HepG2 (cell line): ENCODE measurements around the gene CIAO2A. TPM values are rescaled to one million over a fixed set of nuclear protein-coding genes. Genes with fewer than 3 reads are reported as not detected.

Experiments used
- GPN1 ChIP-seq: sonication (generic); formaldehyde crosslinking; IDR thresholded peaks from 2 replicates; pipeline ENCODE4 v1.5.1; 2020; ENCODE audit warnings: missing genetic modification reagents, borderline replicate concordance
- MYC ChIP-seq: sonication (generic); formaldehyde crosslinking; IDR thresholded peaks from 2 replicates; pipeline ENCODE4 v1.9.0; 2021; ENCODE audit warnings: missing genetic modification reagents, borderline replicate concordance
- NR1H2 ChIP-seq: sonication (generic); formaldehyde crosslinking; IDR thresholded peaks from 2 replicates; pipeline ENCODE4 v1.8.1; 2022; ENCODE audit warnings: low read depth, missing genetic modification reagents, borderline replicate concordance
- RARA ChIP-seq: IDR thresholded peaks from 2 replicates; pipeline ENCODE4 v1.6.1; 2016; ENCODE audit warnings: missing genetic modification reagents, missing compliant biosample characterization
- REXO4 ChIP-seq: sonication (generic); formaldehyde crosslinking; IDR thresholded peaks from 2 replicates; pipeline ENCODE4 v1.8.0; 2022; ENCODE audit warnings: missing genetic modification reagents, mild to moderate bottlenecking, borderline replicate concordance
- TMF1 ChIP-seq: sonication (generic); formaldehyde crosslinking; IDR thresholded peaks from 2 replicates; pipeline ENCODE4 v1.8.1; 2022; ENCODE audit warnings: low read depth, missing genetic modification reagents
- ZFY ChIP-seq: sonication (generic); formaldehyde crosslinking; IDR thresholded peaks from 2 replicates; pipeline ENCODE4 v1.4.0; 2020; ENCODE audit warnings: missing genetic modification reagents
- ZNF12 ChIP-seq: sonication (generic); formaldehyde crosslinking; IDR thresholded peaks from 2 replicates; pipeline ENCODE4 v1.5.0; 2020; ENCODE audit warnings: missing genetic modification reagents
- polyA plus RNA-seq, 8 experiments: library from polyadenylated mRNA; depleted of rRNA in 3 of 8; stranded (reverse) in 7 of 8; unstranded in 1 of 8; fragments of >200 nt; fragmentation: Illumina TruSeq in 4 of 8; extraction: Trizol in 4 of 8; gene quantifications; 2 replicates each; pipeline versions ENCODE4 v1.2.1 to v1.2.3, GENCODE V29; 2011 to 2016; ENCODE audit warnings: low read depth in 4 of 8, missing spikeins in 1 of 8, mixed read lengths in 1 of 8; ENCODE audit not compliant: insufficient read depth in 1 of 8
- total RNA-seq, 5 experiments: library from RNA; depleted of rRNA; stranded (reverse); fragments of >200 nt; fragmentation: Illumina TruSeq; extraction: Trizol; gene quantifications; 2 replicates each; pipeline ENCODE4 v1.2.3, GENCODE V29; 2016; ENCODE audit warnings: low read depth in 1 of 5
- TF ChIP-seq, protein P1 (sequence below): sonication (generic); formaldehyde crosslinking; IDR thresholded peaks from 2 replicates; pipeline ENCODE4 v1.4.0; 2020; ENCODE audit warnings: mild to moderate bottlenecking, missing genetic modification reagents, borderline replicate concordance
- TF ChIP-seq, protein P2 (sequence below), 2 experiments: sonication (generic) in 1 of 2; formaldehyde crosslinking in 1 of 2; IDR thresholded peaks; 2 replicates each; pipeline versions ENCODE4 v1.4.0 to v1.6.1; 2018 to 2020; ENCODE audit warnings: missing genetic modification reagents in 2 of 2, borderline replicate concordance in 1 of 2, low read depth in 1 of 2, mild to moderate bottlenecking in 1 of 2, missing biosample characterization in 1 of 2
- TF ChIP-seq, protein P3 (sequence below): IDR thresholded peaks from 2 replicates; pipeline ENCODE4 v1.4.0; 2020; ENCODE audit warnings: mild to moderate bottlenecking, missing genetic modification reagents
- TF ChIP-seq, protein P4 (sequence below): IDR thresholded peaks from 2 replicates; pipeline ENCODE4 v1.6.1; 2016; ENCODE audit warnings: missing genetic modification reagents, missing compliant biosample characterization

CIAO2A gene
- total and polyA plus RNA-seq, 2 of the 13 experiments (the other 11 are each of a cell fraction or from before 2014, with no cell fraction given), result 83.0 to 100 TPM

DNA sequence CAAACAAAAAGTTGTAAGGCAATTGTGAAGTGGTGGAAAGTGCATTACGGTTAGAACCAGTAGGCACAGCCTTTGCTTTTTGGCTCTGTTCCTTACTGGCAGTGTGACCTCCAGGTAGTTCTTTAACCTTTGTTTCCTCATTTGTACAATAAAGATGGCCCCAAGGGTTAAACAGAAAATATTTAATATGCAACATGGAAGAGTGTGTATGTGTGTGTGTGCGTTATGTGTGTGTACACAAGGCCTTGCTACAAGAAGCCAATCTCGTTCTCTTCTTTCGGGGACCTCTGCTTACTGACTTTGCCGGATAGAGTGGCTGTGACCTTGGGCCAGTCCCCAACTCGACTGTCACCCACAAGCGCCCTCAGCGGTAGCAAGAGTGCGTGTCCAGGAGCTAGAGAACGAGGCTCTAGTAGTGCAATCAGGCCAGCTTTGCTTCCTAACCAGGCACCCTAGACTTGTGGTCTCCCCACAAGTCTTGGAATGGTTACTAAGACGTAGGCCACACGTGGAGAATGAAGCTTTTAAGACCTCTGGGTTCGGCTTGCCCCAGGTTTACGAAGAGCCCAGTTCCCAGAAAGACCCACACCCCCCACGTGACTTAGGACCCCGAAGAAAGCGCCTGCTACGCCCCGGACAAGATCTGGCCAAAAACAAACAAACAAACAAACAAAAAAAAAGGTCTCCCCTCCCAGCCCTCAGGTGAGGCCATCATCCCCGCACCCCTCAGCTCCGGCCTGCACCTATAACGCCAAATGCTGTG is 593 bp downstream of the CIAO2A start (continued):
- TF ChIP-seq, protein P1, sequence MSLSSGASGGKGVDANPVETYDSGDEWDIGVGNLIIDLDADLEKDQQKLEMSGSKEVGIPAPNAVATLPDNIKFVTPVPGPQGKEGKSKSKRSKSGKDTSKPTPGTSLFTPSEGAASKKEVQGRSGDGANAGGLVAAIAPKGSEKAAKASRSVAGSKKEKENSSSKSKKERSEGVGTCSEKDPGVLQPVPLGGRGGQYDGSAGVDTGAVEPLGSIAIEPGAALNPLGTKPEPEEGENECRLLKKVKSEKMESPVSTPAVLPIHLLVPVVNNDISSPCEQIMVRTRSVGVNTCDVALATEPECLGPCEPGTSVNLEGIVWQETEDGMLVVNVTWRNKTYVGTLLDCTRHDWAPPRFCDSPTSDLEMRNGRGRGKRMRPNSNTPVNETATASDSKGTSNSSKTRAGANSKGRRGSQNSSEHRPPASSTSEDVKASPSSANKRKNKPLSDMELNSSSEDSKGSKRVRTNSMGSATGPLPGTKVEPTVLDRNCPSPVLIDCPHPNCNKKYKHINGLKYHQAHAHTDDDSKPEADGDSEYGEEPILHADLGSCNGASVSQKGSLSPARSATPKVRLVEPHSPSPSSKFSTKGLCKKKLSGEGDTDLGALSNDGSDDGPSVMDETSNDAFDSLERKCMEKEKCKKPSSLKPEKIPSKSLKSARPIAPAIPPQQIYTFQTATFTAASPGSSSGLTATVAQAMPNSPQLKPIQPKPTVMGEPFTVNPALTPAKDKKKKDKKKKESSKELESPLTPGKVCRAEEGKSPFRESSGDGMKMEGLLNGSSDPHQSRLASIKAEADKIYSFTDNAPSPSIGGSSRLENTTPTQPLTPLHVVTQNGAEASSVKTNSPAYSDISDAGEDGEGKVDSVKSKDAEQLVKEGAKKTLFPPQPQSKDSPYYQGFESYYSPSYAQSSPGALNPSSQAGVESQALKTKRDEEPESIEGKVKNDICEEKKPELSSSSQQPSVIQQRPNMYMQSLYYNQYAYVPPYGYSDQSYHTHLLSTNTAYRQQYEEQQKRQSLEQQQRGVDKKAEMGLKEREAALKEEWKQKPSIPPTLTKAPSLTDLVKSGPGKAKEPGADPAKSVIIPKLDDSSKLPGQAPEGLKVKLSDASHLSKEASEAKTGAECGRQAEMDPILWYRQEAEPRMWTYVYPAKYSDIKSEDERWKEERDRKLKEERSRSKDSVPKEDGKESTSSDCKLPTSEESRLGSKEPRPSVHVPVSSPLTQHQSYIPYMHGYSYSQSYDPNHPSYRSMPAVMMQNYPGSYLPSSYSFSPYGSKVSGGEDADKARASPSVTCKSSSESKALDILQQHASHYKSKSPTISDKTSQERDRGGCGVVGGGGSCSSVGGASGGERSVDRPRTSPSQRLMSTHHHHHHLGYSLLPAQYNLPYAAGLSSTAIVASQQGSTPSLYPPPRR (CRISPR knock-in tag), result no peak
- TF ChIP-seq, protein P2, sequence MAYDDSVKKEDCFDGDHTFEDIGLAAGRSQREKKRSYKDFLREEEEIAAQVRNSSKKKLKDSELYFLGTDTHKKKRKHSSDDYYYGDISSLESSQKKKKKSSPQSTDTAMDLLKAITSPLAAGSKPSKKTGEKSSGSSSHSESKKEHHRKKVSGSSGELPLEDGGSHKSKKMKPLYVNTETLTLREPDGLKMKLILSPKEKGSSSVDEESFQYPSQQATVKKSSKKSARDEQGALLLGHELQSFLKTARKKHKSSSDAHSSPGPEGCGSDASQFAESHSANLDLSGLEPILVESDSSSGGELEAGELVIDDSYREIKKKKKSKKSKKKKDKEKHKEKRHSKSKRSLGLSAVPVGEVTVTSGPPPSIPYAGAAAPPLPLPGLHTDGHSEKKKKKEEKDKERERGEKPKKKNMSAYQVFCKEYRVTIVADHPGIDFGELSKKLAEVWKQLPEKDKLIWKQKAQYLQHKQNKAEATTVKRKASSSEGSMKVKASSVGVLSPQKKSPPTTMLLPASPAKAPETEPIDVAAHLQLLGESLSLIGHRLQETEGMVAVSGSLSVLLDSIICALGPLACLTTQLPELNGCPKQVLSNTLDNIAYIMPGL (CRISPR knock-in tag; IDR thresholded peaks at IDR 0.05; ENCODE audit: borderline replicate concordance in 1 of 2, low read depth in 1 of 2), result peak; percentile 59 to 78
- TF ChIP-seq, protein P3, sequence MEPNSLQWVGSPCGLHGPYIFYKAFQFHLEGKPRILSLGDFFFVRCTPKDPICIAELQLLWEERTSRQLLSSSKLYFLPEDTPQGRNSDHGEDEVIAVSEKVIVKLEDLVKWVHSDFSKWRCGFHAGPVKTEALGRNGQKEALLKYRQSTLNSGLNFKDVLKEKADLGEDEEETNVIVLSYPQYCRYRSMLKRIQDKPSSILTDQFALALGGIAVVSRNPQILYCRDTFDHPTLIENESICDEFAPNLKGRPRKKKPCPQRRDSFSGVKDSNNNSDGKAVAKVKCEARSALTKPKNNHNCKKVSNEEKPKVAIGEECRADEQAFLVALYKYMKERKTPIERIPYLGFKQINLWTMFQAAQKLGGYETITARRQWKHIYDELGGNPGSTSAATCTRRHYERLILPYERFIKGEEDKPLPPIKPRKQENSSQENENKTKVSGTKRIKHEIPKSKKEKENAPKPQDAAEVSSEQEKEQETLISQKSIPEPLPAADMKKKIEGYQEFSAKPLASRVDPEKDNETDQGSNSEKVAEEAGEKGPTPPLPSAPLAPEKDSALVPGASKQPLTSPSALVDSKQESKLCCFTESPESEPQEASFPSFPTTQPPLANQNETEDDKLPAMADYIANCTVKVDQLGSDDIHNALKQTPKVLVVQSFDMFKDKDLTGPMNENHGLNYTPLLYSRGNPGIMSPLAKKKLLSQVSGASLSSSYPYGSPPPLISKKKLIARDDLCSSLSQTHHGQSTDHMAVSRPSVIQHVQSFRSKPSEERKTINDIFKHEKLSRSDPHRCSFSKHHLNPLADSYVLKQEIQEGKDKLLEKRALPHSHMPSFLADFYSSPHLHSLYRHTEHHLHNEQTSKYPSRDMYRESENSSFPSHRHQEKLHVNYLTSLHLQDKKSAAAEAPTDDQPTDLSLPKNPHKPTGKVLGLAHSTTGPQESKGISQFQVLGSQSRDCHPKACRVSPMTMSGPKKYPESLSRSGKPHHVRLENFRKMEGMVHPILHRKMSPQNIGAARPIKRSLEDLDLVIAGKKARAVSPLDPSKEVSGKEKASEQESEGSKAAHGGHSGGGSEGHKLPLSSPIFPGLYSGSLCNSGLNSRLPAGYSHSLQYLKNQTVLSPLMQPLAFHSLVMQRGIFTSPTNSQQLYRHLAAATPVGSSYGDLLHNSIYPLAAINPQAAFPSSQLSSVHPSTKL (CRISPR knock-in tag), result 0 out of 2 replicates have a peak, but pooled peaks have one; percentile 15
- no peak for TF ChIP-seq GPN1 (CRISPR knock-in tag)
- TF ChIP-seq ZFY (CRISPR knock-in tag), result peak; percentile 34
- TF ChIP-seq, protein P4, sequence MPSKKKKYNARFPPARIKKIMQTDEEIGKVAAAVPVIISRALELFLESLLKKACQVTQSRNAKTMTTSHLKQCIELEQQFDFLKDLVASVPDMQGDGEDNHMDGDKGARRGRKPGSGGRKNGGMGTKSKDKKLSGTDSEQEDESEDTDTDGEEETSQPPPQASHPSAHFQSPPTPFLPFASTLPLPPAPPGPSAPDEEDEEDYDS (CRISPR knock-in tag), result no peak
- TF ChIP-seq TMF1 (CRISPR knock-in tag), result no peak
- no peak for TF ChIP-seq REXO4 (CRISPR knock-in tag)
- TF ChIP-seq MYC (CRISPR knock-in tag), result peak; percentile 20; the same call in 1 of the 2 replicates
- no peak for TF ChIP-seq NR1H2 (CRISPR knock-in tag)
- TF ChIP-seq ZNF12 (CRISPR knock-in tag), result peak; percentile 47; the same call in 1 of the 2 replicates
- TF ChIP-seq RARA (CRISPR knock-in tag), result 0 out of 2 replicates have a peak, but pooled peaks have one; percentile 8
